Neutrophil (primary cell): ENCODE results near the gene OR5AN1.
"Not testable (repeated sequence)": the region's sequence is repeated elsewhere in the genome, so short reads cannot be mapped to it uniquely, and the experiment has no call there.

ENCODE experiments used
- H3K27ac ChIP-seq: fragments of 200-600 bp; sonication (generic); 2 replicates; pipeline ENCODE4 v1.5.1; 2016; ENCODE audit warnings: mild to moderate bottlenecking, moderate library complexity
- H3K27me3 ChIP-seq: fragments of 200-600 bp; sonication (generic); 2 replicates; pipeline ENCODE4 v1.6.0; 2016; ENCODE audit warnings: mild to moderate bottlenecking
- H3K36me3 ChIP-seq: fragments of 200-600 bp; sonication (generic); 2 replicates; pipeline ENCODE4 v1.5.1; 2017
- H3K4me1 ChIP-seq, 2 experiments: fragments of 200-600 bp in 1 of 2; sonication (generic) in 1 of 2; 1 replicate in 1 of 2; 2 replicates in 1 of 2; pipeline versions ENCODE4 v1.5.1 to v1.6.1; 2013 to 2016; ENCODE audit warnings: low read depth in 1 of 2, low read length in 1 of 2, mild to moderate bottlenecking in 1 of 2, moderate library complexity in 1 of 2; ENCODE audit not compliant: control insufficient read depth in 1 of 2, insufficient read depth in 1 of 2
- H3K4me3 ChIP-seq, 2 experiments: fragments of 200-600 bp in 1 of 2; sonication (generic) in 1 of 2; 1 replicate in 1 of 2; 2 replicates in 1 of 2; pipeline ENCODE4 v1.5.1; 2013 to 2016; ENCODE audit warnings: low read depth in 1 of 2, low read length in 1 of 2, mild to moderate bottlenecking in 1 of 2, moderate library complexity in 1 of 2
- H3K9me3 ChIP-seq: fragments of 200-600 bp; sonication (generic); 2 replicates; pipeline ENCODE4 v1.5.1; 2016
- TF ChIP-seq, protein P1 (sequence below): fragments of 200-600 bp; sonication (generic); IDR thresholded peaks from 2 replicates; pipeline ENCODE4 v1.5.1; 2016; ENCODE audit warnings: antibody characterized with exemption

OR5AN1 gene, protein sequence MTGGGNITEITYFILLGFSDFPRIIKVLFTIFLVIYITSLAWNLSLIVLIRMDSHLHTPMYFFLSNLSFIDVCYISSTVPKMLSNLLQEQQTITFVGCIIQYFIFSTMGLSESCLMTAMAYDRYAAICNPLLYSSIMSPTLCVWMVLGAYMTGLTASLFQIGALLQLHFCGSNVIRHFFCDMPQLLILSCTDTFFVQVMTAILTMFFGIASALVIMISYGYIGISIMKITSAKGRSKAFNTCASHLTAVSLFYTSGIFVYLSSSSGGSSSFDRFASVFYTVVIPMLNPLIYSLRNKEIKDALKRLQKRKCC

DNA sequence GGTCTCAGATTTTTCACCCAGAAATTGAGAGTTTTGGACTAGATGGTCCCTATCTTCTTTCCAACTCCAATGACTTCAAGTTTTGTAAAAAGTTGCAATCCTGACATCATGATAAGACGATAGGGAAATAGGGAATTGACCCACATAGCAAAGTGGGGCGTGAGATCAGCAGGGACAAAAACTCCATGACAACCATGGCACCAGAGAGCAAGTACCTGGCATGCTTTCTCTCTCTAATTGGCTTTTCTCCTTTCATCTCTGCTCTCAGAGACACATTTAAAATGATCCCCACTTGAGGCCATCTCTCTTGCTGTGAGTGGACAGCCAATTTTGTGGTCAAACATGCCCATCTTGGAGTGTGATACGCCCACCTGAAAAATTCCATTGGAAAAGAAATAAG is at the start of gene OR5AN1:
Gene OR5AN1, plus strand, starts transcription at position 301 of the 400 bp plus-strand sequence. CDS start 5,564 bp downstream, outside the sequence.
- Histone ChIP-seq H3K4me1 (no peaks in the 10 kb centered on the region), H3K27ac (no peak within 1 kb of the TSS), H3K36me3 (no peaks in the 10 kb centered on the region), H3K27me3 (no peaks in the 10 kb centered on the region), H3K9me3 (no peaks in the 10 kb centered on the region), H3K4me3 (no peak within 1 kb of the TSS)
- TF ChIP-seq, protein P1, sequence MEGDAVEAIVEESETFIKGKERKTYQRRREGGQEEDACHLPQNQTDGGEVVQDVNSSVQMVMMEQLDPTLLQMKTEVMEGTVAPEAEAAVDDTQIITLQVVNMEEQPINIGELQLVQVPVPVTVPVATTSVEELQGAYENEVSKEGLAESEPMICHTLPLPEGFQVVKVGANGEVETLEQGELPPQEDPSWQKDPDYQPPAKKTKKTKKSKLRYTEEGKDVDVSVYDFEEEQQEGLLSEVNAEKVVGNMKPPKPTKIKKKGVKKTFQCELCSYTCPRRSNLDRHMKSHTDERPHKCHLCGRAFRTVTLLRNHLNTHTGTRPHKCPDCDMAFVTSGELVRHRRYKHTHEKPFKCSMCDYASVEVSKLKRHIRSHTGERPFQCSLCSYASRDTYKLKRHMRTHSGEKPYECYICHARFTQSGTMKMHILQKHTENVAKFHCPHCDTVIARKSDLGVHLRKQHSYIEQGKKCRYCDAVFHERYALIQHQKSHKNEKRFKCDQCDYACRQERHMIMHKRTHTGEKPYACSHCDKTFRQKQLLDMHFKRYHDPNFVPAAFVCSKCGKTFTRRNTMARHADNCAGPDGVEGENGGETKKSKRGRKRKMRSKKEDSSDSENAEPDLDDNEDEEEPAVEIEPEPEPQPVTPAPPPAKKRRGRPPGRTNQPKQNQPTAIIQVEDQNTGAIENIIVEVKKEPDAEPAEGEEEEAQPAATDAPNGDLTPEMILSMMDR = no peak

DNA sequence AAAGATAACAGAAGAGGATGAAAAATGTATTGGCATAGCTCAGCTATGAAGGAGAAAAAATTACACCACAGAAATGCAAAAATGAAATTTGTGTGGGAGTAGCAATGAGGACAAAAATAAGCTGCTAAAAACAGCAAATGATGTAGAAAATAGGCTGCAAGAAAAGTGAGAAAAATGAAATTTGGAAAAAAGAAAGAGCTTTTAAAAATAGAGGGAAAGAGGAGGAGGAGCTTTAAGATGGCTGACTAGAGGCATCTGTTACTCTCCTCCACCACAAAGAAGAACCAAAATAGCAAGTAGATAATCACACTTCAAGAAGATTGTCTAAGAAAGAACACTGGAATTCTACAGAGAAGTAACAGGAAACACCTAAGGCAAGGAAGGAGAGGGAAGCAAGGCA is 23.7 kb upstream of the OR5AN1 start:
- H3K27ac ChIP-seq = no peak overlapping the region
- no peaks in the 10 kb centered on the region for H3K4me1 ChIP-seq
- no peak overlapping the region for H3K4me3 ChIP-seq
- no peaks in the 10 kb centered on the region for H3K9me3 ChIP-seq
- no peaks in the 10 kb centered on the region for H3K27me3 ChIP-seq
- TF ChIP-seq, protein P1 = no peak
- no peaks in the 10 kb centered on the region for H3K36me3 ChIP-seq

- Histone ChIP-seq H3K4me3 (no peak overlapping the region), H3K9me3 (no peaks in the 10 kb centered on the region), H3K27ac (no peak overlapping the region), H3K36me3 (no peaks in the 10 kb centered on the region), H3K4me1 (no peaks in the 10 kb centered on the region), H3K27me3 (no peaks in the 10 kb centered on the region)
- TF ChIP-seq, protein P1 = no peak
Measured at GRCh38 chr11:59336176-59336575, 22.5 kb upstream of the OR5AN1 start.

GRCh38 chr11:59336931-59337330 is 21.8 kb upstream of the OR5AN1 start:
- H3K4me1 ChIP-seq = no peaks in the 10 kb centered on the region
- H3K9me3 ChIP-seq = no peaks in the 10 kb centered on the region
- no peak overlapping the region for H3K27ac ChIP-seq
- H3K36me3 ChIP-seq = no peaks in the 10 kb centered on the region
- H3K4me3 ChIP-seq = no peak overlapping the region
- TF ChIP-seq, protein P1 = no peak
- H3K27me3 ChIP-seq = no peaks in the 10 kb centered on the region

- H3K4me1 ChIP-seq, H3K9me3 ChIP-seq, H3K27me3 ChIP-seq, H3K27ac ChIP-seq, H3K4me3 ChIP-seq, H3K36me3 ChIP-seq: not testable (repeated sequence)
Measured at GRCh38 chr11:59349657-59350056, 9.0 kb upstream of the OR5AN1 start.

- no peak overlapping the region for H3K4me3 ChIP-seq
- H3K27ac ChIP-seq = no peak overlapping the region
- H3K4me1 ChIP-seq = no peaks in the 10 kb centered on the region
- no peaks in the 10 kb centered on the region for H3K27me3 ChIP-seq
- no peaks in the 10 kb centered on the region for H3K9me3 ChIP-seq
- H3K36me3 ChIP-seq = no peaks in the 10 kb centered on the region
- TF ChIP-seq, protein P1 = no peak
Measured at GRCh38 chr11:59355226-59355625, 3.5 kb upstream of the OR5AN1 start.
